ENCODE results near the gene CPNE9. TPM values are rescaled to one million over a fixed set of nuclear protein-coding genes. Genes with fewer than 3 reads are reported as not detected.

The CPNE9 gene, protein sequence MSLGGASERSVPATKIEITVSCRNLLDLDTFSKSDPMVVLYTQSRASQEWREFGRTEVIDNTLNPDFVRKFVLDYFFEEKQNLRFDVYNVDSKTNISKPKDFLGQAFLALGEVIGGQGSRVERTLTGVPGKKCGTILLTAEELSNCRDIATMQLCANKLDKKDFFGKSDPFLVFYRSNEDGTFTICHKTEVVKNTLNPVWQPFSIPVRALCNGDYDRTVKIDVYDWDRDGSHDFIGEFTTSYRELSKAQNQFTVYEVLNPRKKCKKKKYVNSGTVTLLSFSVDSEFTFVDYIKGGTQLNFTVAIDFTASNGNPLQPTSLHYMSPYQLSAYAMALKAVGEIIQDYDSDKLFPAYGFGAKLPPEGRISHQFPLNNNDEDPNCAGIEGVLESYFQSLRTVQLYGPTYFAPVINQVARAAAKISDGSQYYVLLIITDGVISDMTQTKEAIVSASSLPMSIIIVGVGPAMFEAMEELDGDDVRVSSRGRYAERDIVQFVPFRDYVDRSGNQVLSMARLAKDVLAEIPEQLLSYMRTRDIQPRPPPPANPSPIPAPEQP
- polyA plus RNA-seq (2012; ENCODE audit: insufficient read depth, insufficient read length): not detected

- no peak within 1 kb of the TSS for H3K4me3 ChIP-seq (ENCODE audit: low read length)
- DNase-seq (ENCODE audit: low read depth, low spot score): no peak
Observed at GRCh38 chr3:9703736-9704346, at the start of gene CPNE9. TSS of gene CPNE9 (plus strand) at chr3:9703833. CDS start at chr3:9703997, 164 bp downstream.

DNA sequence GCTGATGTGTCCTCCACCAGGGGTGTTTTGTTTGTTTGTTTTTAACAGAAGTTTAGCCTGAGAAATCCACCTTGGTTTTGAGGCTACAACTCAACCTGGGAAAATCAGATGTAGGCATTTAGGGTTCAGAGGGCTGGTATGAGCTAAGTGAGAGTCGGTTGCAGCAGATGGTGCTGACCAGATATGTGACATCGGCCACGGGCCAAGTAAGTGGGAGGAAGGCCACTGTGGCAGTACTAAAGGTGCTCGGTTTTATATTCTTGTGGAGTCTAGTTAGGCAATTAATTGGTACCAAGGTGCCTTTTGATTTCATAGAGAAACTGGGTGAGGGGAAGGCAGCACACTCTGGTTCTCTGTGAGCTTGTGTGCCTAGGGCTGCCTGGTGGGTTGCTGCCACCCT, 43.8 kb upstream of the CPNE9 start:
- no peak overlapping the region for H3K4me3 ChIP-seq (ENCODE audit: low read length)
- no peak for DNase-seq (ENCODE audit: low read depth, low spot score)

DNA sequence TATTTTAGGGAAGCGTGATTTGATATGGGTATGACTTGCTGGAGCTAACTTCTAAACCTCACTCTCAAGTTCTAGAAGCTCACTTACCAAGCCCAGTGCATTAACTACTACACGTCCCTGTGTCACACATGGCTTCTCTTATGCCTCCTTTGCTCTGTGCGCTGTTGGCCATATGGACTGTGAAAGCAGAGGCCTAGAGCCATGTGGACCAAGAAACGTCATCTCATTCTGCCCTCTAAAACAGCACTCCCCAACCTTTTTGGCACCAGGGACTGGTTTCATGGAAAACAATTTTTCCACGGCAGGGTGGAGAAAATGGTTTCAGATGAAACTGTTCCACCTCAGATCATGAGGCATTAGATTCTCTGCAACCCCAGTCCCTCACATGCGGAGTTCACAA, 42.7 kb upstream of the CPNE9 start:
- H3K4me3 ChIP-seq (ENCODE audit: low read length): no peak overlapping the region
- no peak for DNase-seq (ENCODE audit: low read depth, low spot score)

- DNase-seq (ENCODE audit: low read depth, low spot score): no peak
- no peak overlapping the region for H3K4me3 ChIP-seq (ENCODE audit: low read length)
Observed at GRCh38 chr3:9664119-9664751, 39.4 kb upstream of the CPNE9 start.

GRCh38 chr3:9666704-9667445, 36.8 kb upstream of the CPNE9 start:
- DNase-seq (ENCODE audit: low read depth, low spot score): no peak
- no peak overlapping the region for H3K4me3 ChIP-seq (ENCODE audit: low read length)

GRCh38 chr3:9669277-9669676, 34.4 kb upstream of the CPNE9 start:
- no peak overlapping the region for H3K4me3 ChIP-seq (ENCODE audit: low read length)
- DNase-seq (ENCODE audit: low read depth, low spot score): no peak

DNA sequence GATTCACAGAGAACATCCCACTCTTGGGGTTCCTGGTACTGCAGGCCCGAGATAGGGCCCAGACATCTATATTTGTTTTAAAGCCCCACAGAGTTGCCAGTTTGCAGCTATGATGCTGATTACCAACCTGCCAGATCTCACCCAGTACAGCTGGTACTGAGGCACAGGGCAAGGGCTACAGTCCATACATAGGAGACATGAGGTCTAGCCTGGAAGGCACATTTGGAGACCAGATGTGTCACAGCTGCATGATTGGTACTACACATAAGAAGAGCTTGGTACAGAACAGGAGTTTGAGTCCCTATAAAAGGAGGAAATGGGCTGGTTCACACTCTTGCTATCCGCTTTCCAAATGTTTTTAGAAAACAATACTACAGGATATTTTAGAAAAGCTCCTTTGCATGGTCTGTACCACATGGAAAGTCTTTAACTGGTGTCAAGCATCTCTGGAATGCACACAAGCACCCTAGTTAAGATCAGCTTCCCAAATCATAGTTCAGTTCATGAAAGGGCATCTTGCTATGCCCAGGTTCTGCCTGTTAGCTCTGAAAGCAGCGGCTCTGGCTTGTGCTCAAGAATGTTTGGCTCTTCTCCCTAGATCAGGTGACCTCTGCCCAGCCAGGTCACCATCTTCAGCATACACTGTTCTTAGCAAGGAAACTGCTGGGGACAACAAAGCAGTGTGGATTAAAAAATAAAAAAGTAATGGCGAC, 33.8 kb upstream of the CPNE9 start:
- no peak for DNase-seq (ENCODE audit: low read depth, low spot score)
- no peak overlapping the region for H3K4me3 ChIP-seq (ENCODE audit: low read length)

GRCh38 chr3:9673082-9673481, 30.6 kb upstream of the CPNE9 start:
- no peak for DNase-seq (ENCODE audit: low read depth, low spot score)
- H3K4me3 ChIP-seq (ENCODE audit: low read length): no peak overlapping the region

DNA sequence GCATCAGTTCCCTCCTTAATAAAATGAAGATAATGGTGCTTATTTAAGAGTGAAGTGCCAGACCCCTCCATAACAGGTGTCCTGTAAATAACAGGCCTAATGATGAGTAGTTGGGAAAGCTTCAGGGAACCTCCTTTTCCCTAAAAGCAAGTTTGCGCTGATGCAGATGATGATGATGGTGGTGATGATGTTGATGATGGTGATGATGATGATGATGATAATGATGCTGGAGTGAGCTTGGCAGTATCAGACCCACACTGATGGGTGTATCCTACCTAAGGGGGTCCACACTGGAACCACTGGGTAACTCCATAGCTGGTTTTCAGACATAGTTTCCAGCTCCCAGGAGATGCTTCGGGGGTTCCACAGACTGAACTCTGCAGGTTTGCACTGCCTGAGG, 29.9 kb upstream of the CPNE9 start:
- H3K4me3 ChIP-seq (ENCODE audit: low read length): no peak overlapping the region
- DNase-seq (ENCODE audit: low read depth, low spot score): no peak

DNA sequence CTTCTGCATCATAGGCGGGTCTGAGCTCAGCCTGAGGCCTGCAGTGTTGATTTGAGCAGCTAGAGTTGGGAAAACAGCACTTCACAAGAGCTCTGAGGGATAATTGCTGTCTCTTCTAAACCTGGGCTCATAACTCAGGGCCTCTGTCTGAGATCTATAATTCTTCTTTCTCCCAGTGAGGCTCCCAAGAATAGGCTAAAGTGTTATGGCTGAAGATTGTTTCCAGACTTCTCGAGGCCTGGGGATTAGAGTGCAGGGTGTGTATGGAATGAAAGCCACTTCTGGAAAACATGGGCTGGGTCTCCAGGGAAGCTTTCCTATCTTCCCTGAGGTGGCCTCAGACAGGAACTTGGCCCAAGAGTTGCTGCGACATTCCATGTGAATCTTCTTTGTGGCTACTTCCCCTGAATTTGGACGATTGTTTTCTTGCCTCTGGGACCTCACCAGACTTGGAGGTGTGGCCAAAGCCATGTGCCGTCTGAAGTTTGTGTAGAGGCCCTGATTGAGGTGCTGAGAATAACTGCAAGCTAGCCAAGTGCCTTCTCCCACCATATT, 27.8 kb upstream of the CPNE9 start:
- no peak overlapping the region for H3K4me3 ChIP-seq (ENCODE audit: low read length)
- DNase-seq (ENCODE audit: low read depth, low spot score): no peak

DNA sequence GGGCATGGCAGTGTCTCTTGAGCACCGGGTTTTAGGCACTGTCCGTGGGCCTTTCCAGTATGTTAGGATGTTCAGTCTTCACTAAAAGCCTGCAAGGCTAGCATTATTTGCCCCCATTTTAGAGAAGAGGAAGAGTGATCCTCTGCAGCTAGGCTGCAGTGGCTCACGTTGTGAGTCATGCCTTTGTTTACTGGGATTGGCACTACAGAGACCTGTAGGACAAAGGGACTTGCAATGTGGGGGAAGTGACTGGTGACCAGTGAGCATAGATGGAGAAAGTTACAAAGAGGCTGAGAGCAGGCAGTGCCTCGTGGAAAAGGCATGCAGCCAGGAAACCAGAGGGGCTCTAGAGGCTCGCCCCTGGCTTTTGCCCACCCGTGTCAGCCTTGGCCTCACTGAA, 26.8 kb upstream of the CPNE9 start:
- no peak overlapping the region for H3K4me3 ChIP-seq (ENCODE audit: low read length)
- DNase-seq (ENCODE audit: low read depth, low spot score): no peak

GRCh38 chr3:9678493-9678892, 25.1 kb upstream of the CPNE9 start:
- no peak overlapping the region for H3K4me3 ChIP-seq (ENCODE audit: low read length)
- DNase-seq (ENCODE audit: low read depth, low spot score): no peak

GRCh38 chr3:9679476-9680080, 24.1 kb upstream of the CPNE9 start:
- no peak for DNase-seq (ENCODE audit: low read depth, low spot score)
- no peak overlapping the region for H3K4me3 ChIP-seq (ENCODE audit: low read length)

DNA sequence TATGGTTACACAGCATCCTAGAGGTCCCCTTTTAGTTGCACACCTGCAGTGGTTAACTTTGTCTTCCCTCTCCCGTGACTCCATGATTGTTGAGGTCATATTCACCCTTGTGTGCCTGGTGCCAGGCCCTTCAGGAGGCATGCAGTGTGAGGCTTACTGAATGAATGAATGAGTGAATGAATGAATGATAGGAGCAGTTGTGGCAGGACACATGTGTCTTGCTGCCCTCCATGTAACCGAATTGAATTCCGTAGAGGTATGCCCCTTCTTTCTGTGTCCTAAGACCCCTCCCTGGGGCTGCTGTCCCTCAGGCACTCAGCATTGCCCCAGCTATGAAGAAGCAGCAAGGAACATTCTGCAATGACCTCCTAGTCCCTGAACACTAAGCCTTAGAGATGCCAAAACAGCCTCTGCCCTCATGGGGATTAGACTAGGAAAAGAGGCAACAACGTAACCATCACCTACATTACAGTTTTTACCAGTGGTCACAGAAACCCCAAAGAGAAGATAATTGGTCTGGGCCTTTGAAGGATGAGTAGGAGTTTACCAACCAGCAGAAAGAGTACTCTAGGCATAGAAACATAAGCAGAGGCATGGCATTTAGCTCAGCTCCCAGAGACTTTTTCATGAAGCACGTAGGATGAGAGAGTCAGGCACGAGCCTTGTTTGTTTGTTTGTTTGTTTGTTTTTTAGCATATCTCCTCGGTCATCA, 22.5 kb upstream of the CPNE9 start:
- H3K4me3 ChIP-seq (ENCODE audit: low read length): no peak overlapping the region
- no peak for DNase-seq (ENCODE audit: low read depth, low spot score)

DNA sequence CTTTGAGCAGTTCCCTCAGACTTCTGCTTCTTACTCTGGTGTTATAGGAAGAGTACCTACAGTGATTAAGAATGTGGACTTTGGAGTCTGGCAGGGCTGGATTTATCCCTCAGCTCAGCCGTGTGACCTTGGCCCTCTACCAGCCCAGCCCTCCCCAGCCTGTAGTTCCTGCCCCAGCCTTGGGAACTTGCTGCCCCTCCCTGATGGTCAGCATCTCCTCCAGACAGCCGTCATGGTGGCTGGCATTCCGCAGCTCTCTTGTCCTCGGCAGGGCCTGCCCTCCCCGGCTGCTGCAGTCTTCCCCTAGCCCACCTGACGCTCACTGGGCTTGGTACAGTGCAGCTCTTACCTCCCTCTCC, 21.9 kb upstream of the CPNE9 start:
- DNase-seq (ENCODE audit: low read depth, low spot score): no peak
- no peak overlapping the region for H3K4me3 ChIP-seq (ENCODE audit: low read length)

DNA sequence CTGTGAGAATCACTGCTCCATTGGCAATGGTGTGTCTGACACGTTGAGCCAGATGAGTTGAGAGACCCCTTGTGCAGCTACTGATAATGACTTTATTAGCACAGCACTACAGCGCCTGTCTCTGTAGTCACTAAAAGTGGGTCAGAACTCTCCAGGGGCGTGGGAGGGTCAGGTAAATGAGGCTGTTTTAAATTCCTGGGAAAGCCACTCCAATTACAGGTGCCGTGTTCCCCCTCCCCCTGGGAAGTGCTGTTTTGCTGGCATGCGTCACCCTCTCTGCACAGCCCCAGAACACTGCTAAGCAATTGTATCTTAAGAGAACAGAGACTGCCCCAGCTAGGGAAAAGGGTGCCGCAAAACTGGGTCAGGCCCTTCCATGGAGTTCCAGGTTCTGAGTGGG, 21.5 kb upstream of the CPNE9 start:
- DNase-seq (ENCODE audit: low read depth, low spot score): no peak
- no peak overlapping the region for H3K4me3 ChIP-seq (ENCODE audit: low read length)

DNA sequence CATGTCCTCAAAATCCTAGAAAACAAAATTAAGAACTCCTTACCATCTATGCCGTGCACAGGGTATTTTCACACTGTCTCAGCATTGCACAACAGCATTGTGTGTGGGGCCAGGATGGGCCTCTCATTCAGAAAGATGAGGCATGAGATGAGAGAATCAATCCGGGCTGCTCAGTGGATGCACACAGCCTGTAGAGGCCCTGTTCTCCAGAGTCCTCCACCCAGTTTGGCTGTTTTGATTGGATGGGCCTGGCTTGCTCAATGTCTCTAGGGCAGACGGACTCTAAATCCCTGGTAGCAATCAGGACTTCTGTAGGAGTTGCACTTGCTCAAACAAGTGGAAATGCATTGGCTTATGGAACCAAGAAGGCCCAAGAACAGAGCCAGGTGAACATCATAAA, 20.2 kb upstream of the CPNE9 start:
- DNase-seq (ENCODE audit: low read depth, low spot score): no peak
- no peak overlapping the region for H3K4me3 ChIP-seq (ENCODE audit: low read length)
